Adipocyte (in vitro differentiated cells): ENCODE results near the gene FMNL2.

Source experiments
- DNase-seq: peaks from one replicate; pipeline ENCODE4 v3.0.0-alpha.2; 2015; ENCODE audit warnings: low read depth
- H3K27me3 ChIP-seq: replicated peaks from 2 replicates; pipeline ENCODE4 v1.7.0; 2013; ENCODE audit warnings: mild to moderate bottlenecking, low read length, moderate library complexity; ENCODE audit not compliant: control insufficient read depth, insufficient read depth
- H3K36me3 ChIP-seq: 2 replicates; pipeline ENCODE4 v1.7.0; 2013; ENCODE audit warnings: low read length, mild to moderate bottlenecking, moderate library complexity; ENCODE audit not compliant: control insufficient read depth, insufficient read depth, severe bottlenecking
- H3K4me1 ChIP-seq: 2 replicates; pipeline ENCODE4 v1.7.0; 2013; ENCODE audit warnings: mild to moderate bottlenecking, low read length, moderate library complexity; ENCODE audit not compliant: control insufficient read depth, insufficient read depth
- H3K4me3 ChIP-seq: 2 replicates; pipeline ENCODE4 v1.7.0; 2013; ENCODE audit warnings: mild to moderate bottlenecking, low read length, moderate library complexity
- H3K9ac ChIP-seq: 2 replicates; pipeline ENCODE4 v1.7.0; 2013; ENCODE audit warnings: mild to moderate bottlenecking, low read length, moderate library complexity
- H3K9me3 ChIP-seq: 2 replicates; pipeline ENCODE4 v1.7.0; 2013; ENCODE audit warnings: mild to moderate bottlenecking, low read length, moderate library complexity; ENCODE audit not compliant: control insufficient read depth

FMNL2 gene

DNA sequence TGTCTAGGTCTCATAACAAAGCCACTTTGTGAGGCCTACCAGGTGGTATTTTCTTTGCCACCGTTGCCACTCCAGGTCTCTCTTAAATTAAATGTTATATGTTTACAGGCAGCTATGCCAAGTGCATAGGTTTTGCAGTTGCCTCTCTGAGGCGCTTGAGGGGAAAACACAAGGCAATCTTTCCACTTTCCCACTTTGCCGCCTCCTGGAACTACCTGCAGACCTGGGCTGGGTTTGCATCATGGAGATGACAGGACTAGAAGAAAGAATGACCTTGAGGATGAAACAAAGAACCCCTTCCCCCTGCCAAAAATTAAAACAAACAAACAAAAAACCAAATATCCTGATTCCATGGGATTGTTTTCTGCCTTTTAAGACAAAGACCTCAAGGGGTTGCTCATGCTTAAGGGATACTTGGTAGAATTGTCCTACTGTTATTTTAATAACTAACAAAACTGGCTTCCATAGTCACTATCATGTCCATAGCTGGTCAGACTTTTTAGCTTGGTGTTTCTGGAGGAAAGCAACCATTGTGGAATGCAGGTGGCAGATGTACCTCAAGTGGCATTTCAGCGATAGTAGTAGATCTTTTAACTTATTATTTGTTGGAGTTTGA lies 222.4 kb downstream of the FMNL2 start:
- H3K27me3 ChIP-seq: no peaks in the 10 kb centered on the region
- H3K36me3 ChIP-seq: peaks cover 10% of the 10 kb centered on the region
- no peaks in the 10 kb centered on the region for H3K9me3 ChIP-seq
- H3K4me3 ChIP-seq: no peak overlapping the region
- DNase-seq: no peak
- no peak overlapping the region for H3K9ac ChIP-seq
- H3K4me1 ChIP-seq: peaks cover 16% of the 10 kb centered on the region

DNA sequence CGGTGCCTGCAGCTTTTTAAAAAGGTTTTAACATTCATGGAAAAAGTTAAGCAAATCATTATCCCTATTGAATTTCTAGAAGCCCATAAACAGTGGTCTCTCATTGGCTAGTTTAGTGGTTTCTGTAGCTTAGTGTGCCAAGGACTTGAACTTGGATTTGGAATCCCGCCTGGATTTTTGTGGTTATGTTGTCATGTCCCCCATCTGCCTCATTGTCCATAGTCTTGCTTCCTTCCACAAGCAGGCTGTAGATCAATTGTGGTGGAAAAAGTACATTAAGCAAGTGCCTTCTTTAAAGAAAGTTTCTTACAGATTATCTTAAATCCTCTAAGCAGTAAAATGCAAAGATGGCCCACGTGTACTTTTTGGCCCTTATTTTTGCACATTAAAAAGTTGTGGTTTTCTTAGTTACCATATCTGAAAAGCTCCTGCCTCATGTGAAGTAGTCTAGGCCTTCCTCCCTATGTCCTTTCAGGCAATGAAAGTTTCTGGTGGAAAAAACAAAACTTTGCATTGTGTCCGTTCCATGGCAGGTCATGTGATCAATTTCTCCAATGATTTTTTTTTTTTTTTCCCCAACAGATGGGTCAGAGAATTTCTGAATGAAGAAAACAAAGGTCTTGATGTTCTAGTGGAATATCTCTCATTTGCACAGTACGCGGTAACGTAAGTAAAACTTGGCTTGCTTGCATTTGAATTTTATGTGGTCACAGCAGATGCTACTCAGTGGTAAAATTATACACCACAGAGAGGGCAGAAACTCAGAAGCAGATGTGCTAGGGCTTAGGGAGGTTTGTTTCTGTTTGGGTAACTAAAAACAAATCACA lies 223.4 kb downstream of the FMNL2 start:
- Histone ChIP-seq H3K4me3 (no peak overlapping the region), H3K9me3 (no peaks in the 10 kb centered on the region), H3K4me1 (peaks cover 16% of the 10 kb centered on the region), H3K9ac (no peak overlapping the region), H3K27me3 (no peaks in the 10 kb centered on the region), H3K36me3 (peaks cover 10% of the 10 kb centered on the region)
- DNase-seq: peak; percentile 75

DNA sequence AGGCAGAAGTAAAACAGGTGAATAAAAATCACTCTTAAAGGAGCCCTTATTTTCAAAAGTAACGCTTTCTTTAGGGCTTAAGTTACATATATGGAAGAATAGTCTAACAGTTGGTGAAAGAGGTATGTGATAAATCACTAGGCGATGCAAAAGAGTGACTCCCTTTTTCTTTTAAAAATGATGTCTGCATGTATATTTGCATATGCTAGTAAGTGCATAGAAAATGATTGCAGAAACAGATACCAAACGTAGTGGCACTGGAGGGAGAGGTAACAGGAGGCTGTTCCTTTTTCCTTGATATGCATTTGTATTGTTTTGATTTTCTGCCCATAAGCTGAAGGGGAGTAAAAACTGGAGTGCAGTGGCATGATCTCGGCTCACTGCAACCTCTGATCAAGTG lies 224.0 kb downstream of the FMNL2 start:
- H3K9me3 ChIP-seq: no peaks in the 10 kb centered on the region
- no peak for DNase-seq
- no peaks in the 10 kb centered on the region for H3K27me3 ChIP-seq
- peaks cover 10% of the 10 kb centered on the region for H3K36me3 ChIP-seq
- H3K9ac ChIP-seq: no peak overlapping the region
- H3K4me1 ChIP-seq: peaks cover 16% of the 10 kb centered on the region
- no peak overlapping the region for H3K4me3 ChIP-seq

DNA sequence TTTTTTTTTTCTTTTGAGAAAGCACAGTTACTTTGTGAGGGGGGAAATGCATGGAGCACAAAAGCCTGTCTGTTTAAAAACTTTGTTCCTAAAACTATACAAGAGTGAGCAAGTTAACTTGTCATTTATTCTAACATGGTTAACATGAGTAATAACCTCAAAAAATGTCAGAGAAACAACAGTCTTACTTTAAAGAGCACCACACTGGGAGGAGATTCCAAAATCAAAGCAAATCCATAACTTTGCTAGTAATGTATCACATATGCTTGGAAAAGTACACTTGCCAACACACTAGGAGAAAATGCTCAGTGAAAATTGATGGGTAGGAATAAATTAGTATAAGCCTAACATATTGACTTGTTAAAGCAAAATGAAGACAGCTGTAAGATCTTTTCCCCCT lies 225.2 kb downstream of the FMNL2 start:
- H3K4me1 ChIP-seq: peaks cover 13% of the 10 kb centered on the region
- peaks cover 10% of the 10 kb centered on the region for H3K36me3 ChIP-seq
- no peaks in the 10 kb centered on the region for H3K9me3 ChIP-seq
- no peaks in the 10 kb centered on the region for H3K27me3 ChIP-seq
- peak; percentile 70 for DNase-seq
- no peak overlapping the region for H3K9ac ChIP-seq
- no peak overlapping the region for H3K4me3 ChIP-seq

DNA sequence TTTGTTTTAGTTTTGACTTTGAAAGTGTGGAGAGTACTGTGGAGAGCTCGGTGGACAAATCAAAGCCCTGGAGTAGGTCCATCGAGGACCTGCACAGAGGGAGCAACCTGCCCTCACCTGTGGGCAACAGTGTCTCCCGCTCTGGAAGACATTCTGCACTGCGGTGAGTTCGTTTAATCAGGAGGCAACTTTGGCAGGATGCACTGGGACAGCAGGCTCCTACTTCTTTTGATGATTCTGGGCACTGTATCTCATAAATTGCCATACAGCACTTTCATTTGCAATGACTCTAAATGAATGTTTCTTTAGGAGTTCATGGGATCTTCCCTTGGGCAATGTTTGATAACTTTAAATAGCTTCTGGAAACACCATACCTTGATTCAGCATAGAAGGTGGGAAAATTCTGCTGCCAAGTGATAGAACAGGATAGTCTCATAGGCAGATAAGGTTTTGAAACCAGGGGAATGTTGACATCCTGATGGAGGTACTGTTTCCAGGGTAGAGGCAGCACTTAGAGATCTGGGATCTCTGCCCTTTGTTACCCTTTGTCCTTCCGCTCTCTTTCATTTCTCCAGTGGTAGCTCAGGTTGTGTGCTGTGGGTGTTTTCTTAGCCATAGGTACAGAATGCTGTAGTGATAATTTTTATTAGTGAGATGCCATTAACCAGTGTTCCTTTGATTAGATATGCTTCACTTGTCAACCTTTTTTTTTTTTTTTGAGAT lies 226.1 kb downstream of the FMNL2 start:
- Histone ChIP-seq H3K9me3 (no peaks in the 10 kb centered on the region), H3K4me3 (no peak overlapping the region), H3K9ac (no peak overlapping the region), H3K27me3 (no peaks in the 10 kb centered on the region), H3K36me3 (peaks cover 10% of the 10 kb centered on the region), H3K4me1 (peaks cover 6% of the 10 kb centered on the region)
- no peak for DNase-seq

DNA sequence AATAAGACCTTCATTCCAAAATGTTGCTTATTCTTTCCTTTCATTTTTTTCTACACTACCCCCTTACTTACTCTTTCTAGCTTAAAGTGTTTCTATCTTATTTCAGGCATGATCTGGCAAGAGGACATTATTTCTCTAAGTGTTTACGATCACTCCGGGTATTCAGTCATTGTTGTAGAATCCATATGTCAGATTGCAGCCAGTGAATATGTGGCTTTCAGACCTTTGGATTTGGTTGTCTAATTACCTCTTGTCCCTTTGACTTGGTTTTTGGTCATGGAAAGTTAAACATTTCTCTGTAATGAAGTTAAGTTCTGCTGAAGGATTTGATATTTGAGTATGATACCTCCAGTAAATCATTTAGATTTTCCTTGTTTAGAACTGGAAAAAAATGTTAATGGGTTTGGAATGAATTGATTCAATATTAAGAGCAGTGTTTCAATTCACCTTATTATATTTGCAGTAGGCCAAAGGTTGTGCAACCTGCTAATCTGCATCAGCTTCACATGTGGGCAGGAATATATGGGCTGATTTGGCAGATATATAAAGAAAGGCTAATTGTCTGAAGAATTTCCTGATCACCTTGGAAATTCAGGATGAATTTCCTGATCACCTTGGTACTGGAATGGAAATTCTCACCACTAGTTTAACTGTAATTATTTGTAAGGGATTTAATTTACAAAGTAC lies 227.4 kb downstream of the FMNL2 start:
- H3K36me3 ChIP-seq: peaks cover 10% of the 10 kb centered on the region
- DNase-seq: no peak
- no peaks in the 10 kb centered on the region for H3K9me3 ChIP-seq
- peaks cover 6% of the 10 kb centered on the region for H3K4me1 ChIP-seq
- no peak overlapping the region for H3K9ac ChIP-seq
- no peaks in the 10 kb centered on the region for H3K27me3 ChIP-seq
- no peak overlapping the region for H3K4me3 ChIP-seq

DNA sequence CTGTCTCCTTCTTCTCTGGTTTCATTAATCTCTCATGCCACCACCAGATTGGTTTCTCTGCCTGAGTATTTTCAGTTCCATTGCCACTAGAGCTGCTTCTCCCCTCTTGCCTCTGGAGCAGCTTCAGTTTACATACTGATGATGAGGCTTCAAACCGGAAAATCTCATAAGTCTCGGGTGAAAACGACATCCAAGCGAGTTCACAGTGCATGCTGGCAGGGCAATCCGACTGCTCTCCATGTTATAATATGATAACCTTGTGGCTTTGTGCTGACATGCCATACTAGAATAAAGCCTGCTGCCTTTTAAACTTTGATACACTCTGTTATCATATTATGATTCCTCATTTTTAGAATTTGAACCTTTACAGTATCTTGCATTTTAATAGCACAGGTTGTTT lies 228.8 kb downstream of the FMNL2 start:
- Histone ChIP-seq H3K4me3 (no peak overlapping the region), H3K4me1 (peaks cover under 1% of the 10 kb centered on the region), H3K27me3 (no peaks in the 10 kb centered on the region), H3K9ac (no peak overlapping the region), H3K9me3 (no peaks in the 10 kb centered on the region), H3K36me3 (peaks cover 10% of the 10 kb centered on the region)
- DNase-seq: no peak

DNA sequence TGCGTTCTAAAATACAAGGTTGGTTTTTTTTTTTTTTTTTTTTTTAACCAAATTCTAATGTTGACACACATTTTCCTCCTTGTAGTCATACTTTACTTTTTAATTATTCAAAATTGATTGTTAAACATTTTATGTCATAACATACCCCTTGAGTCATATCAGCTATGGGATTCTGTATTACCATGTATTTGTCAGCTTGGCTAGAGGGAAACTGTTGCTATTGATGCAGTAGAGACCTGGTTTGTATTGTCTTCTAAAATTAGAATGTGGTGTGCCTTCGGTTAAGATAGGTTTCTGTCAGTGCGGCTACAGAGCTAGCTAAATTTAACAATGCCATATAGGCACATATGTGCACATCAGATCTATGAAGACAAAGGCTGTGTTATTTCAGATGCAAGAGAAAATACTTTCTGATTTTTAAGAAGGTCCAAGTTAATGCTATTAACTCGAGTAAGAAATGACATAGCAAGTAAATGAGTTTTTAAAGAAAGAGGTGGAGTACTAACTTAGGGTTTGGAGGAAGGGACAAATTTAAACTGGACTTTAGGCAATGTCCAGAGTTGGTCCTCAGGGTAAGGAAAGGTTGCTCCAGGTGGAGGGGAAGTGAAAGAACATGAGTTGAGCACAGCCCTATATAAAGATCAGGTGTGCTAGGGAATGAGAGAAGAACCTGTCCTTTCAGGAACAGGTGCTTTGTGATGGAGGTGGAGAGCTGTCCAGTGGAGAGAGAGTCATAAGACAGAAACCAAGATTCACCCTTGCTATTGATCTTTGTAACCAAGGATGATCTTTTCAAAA lies 230.0 kb downstream of the FMNL2 start:
- Histone ChIP-seq H3K4me1 (no peaks in the 10 kb centered on the region), H3K9me3 (no peaks in the 10 kb centered on the region), H3K36me3 (peaks cover 5% of the 10 kb centered on the region), H3K9ac (no peak overlapping the region), H3K4me3 (no peak overlapping the region), H3K27me3 (no peaks in the 10 kb centered on the region)
- DNase-seq: no peak

DNA sequence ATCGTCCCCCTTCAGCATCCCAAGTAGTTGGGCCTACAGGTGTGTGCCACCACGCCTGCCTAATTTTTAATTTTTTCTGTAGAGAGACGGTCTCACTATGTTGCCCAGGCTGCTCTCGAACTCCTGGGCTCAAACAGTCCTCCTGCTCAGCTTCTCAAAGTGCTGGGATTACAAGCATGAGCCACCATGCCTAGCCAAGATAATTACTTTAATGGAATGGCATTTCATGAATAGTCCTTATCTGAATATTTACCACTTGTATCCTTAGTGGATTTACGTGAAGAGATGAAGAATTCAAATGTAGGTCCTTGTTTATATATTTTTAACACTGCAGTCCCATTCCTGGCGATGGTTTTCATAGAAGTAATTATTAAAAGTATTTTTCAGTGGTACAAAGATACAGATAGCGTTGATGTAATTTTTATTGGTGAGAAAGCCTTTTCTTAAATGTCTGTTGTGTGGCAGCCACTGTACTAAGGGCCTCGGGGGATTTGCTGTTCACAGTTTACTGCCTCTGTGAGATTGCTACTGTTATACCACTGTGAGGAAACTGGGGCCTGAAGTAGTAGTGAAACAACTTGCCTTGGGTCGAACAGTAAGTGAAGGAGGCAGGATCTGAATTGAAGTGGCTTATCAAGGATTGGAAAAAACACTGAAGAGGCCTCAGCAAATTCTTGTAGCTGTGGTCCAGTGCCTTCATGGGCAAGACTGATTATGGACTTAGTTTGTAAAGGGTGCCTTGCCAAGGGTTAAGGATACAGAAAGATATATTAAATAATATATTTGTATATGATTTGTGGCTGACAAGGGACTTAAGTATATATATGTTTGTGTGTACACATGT lies 231.1 kb downstream of the FMNL2 start:
- H3K4me3 ChIP-seq: no peak overlapping the region
- peaks cover 2% of the 10 kb centered on the region for H3K36me3 ChIP-seq
- H3K9me3 ChIP-seq: no peaks in the 10 kb centered on the region
- no peak for DNase-seq
- no peak overlapping the region for H3K9ac ChIP-seq
- H3K27me3 ChIP-seq: no peaks in the 10 kb centered on the region
- peaks cover 6% of the 10 kb centered on the region for H3K4me1 ChIP-seq

DNA sequence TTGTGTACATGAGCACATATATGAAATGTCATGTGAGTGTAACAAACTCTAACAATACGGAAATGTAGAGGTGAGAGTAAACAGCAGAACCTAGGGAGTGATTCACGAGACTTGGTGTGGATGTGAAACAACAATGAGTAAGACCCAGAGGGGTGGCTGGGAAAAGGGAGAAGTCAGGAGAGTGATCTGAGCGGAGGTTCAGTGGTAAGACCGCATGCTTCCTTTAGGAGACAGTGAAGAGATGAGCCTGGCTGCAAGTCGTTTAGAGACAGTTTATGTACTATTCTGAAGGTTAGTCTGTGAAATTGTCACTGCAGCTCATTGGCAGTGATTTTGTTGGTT lies 231.7 kb downstream of the FMNL2 start:
- H3K36me3 ChIP-seq: no peaks in the 10 kb centered on the region
- H3K27me3 ChIP-seq: no peaks in the 10 kb centered on the region
- H3K9me3 ChIP-seq: no peaks in the 10 kb centered on the region
- H3K4me1 ChIP-seq: peaks cover 11% of the 10 kb centered on the region
- no peak overlapping the region for H3K9ac ChIP-seq
- DNase-seq: no peak
- H3K4me3 ChIP-seq: no peak overlapping the region
